Neural crest cell (in vitro differentiated cells): ENCODE measurements around the gene MUC13. TPM values are rescaled to one million over a fixed set of nuclear protein-coding genes. Genes with fewer than 3 reads are reported as not detected.

Experiments
- DNase-seq: peaks from one replicate; pipeline ENCODE4 v3.0.0; 2021; ENCODE audit warnings: low read depth, mixed read lengths, low spot score
- H3K27ac Mint-ChIP-seq: one replicate; pipeline ENCODE4 v1.8.0; 2021; ENCODE audit warnings: mild to moderate bottlenecking, mixed read lengths; ENCODE audit not compliant: unreplicated experiment
- H3K27me3 Mint-ChIP-seq: 2 replicates; pipeline ENCODE4 v1.8.0; 2021; ENCODE audit warnings: low read depth, mild to moderate bottlenecking, mixed read lengths
- H3K36me3 Mint-ChIP-seq: 2 replicates; pipeline ENCODE4 v1.8.0; 2021; ENCODE audit warnings: low read depth, mild to moderate bottlenecking, mixed read lengths
- H3K4me1 Mint-ChIP-seq: 2 replicates; pipeline ENCODE4 v1.8.0; 2021; ENCODE audit warnings: mixed read lengths
- H3K4me3 Mint-ChIP-seq: one replicate; pipeline ENCODE4 v1.8.0; 2021; ENCODE audit warnings: mild to moderate bottlenecking, mixed read lengths
- H3K9me3 Mint-ChIP-seq: 2 replicates; pipeline ENCODE4 v1.8.0; 2021; ENCODE audit warnings: mixed read lengths
- total RNA-seq: library from RNA; stranded (reverse); gene quantifications from 2 replicates; pipeline ENCODE4 v1.2.1, GENCODE V29; 2021
- TF ChIP-seq, protein P1 (sequence below): fragments of 200-600 bp; sonication (generic); conservative IDR thresholded peaks from 2 replicates; pipeline ENCODE4 v1.5.0; 2021; ENCODE audit warnings: antibody characterized with exemption, mild to moderate bottlenecking

Gene MUC13
- total RNA-seq, 1 donor from 2014 or later: not detected

DNA sequence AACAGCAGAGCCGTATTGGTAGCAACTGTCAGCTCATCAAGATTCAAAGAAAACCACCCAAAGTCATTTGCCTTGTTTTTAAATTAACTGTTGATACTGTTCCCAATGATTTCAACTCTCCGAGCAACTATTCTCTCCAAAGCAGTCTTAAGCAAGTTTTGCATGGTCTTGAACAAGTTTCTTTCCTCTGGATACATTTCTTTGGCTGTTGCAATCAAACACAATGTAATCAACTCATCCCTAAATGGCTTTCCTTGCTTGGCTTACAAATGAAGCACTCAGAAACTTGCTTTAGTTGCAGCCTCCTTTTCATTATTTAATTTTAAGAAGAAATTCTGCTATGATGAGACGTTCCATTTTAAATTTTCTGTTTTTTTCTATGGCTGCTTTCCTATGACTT, 15.5 kb upstream of the MUC13 start:
- H3K27ac Mint-ChIP-seq: no peak overlapping the region
- no peak overlapping the region for H3K4me3 Mint-ChIP-seq
- TF ChIP-seq, protein P1, sequence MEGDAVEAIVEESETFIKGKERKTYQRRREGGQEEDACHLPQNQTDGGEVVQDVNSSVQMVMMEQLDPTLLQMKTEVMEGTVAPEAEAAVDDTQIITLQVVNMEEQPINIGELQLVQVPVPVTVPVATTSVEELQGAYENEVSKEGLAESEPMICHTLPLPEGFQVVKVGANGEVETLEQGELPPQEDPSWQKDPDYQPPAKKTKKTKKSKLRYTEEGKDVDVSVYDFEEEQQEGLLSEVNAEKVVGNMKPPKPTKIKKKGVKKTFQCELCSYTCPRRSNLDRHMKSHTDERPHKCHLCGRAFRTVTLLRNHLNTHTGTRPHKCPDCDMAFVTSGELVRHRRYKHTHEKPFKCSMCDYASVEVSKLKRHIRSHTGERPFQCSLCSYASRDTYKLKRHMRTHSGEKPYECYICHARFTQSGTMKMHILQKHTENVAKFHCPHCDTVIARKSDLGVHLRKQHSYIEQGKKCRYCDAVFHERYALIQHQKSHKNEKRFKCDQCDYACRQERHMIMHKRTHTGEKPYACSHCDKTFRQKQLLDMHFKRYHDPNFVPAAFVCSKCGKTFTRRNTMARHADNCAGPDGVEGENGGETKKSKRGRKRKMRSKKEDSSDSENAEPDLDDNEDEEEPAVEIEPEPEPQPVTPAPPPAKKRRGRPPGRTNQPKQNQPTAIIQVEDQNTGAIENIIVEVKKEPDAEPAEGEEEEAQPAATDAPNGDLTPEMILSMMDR: no peak
- no peak for DNase-seq
- H3K27me3 Mint-ChIP-seq: no peaks in the 10 kb centered on the region
- peaks cover 5% of the 10 kb centered on the region for H3K9me3 Mint-ChIP-seq
- H3K4me1 Mint-ChIP-seq: peaks cover 16% of the 10 kb centered on the region
- H3K36me3 Mint-ChIP-seq: no peaks in the 10 kb centered on the region

DNA sequence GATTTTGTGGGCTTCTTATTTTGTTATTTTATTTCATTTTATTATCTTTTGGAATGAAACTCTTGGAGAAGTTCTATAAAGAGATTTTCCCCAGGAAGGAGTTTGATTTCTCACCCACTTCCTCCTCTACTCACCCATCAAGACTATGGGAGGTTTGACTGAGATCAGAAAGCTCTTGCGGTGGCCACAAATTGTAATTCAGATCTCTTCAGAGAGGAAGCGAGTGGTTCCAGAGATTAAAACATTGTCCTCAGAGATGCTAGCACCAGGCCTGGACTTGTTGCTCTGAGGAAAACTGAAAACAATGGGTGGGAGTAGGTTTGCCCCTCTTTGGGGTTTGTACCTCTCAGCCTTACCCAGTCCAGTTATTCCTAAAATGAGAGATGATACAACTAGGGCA, 8.1 kb upstream of the MUC13 start:
- no peaks in the 10 kb centered on the region for H3K9me3 Mint-ChIP-seq
- TF ChIP-seq, protein P1: no peak
- no peaks in the 10 kb centered on the region for H3K27me3 Mint-ChIP-seq
- H3K27ac Mint-ChIP-seq: no peak overlapping the region
- H3K36me3 Mint-ChIP-seq: no peaks in the 10 kb centered on the region
- H3K4me1 Mint-ChIP-seq: no peaks in the 10 kb centered on the region
- no peak overlapping the region for H3K4me3 Mint-ChIP-seq
- DNase-seq: no peak

DNA sequence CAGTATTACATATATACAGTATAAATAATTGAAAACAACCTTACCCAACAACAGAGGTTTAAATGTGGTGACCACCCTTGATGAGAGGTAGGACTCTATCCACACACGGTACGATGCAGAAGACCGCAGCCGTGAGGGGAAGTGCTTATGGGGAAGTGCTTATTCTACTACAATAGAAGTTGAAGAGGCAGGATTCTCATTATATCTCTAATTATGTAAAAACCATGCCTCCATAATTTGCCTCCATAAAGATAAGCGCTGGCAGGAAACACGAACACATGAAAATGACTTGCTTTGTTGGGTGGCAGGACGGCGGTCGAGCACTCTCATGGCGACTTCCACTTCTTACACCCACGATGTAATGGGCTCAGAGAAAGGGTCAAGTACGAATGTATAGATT, 7.2 kb upstream of the MUC13 start:
- Mint-ChIP-seq H3K27me3 (no peaks in the 10 kb centered on the region), H3K4me3 (no peak overlapping the region), H3K9me3 (peaks cover 3% of the 10 kb centered on the region), H3K36me3 (no peaks in the 10 kb centered on the region), H3K4me1 (no peaks in the 10 kb centered on the region), H3K27ac (no peak overlapping the region)
- no peak for DNase-seq
- TF ChIP-seq, protein P1: no peak

DNA sequence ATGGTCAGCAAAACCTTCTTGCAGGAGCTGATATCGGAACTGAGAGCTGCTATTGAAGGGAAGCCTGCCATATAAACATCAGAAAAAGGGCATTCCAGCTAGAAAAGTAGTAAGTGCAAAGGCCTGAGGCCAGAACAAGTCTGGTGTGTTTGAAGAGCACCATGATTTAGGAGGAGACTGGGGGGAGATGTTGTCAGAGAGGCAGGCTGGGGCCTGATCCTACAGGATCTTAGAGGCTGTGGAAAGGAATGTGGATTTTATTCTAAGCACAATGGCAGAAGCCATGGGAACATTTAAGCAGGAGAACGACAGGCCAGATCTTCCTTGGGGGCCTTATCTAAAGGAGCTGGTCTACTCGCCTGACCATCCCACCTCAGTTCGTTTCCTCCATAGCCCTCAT, 5.1 kb upstream of the MUC13 start:
- TF ChIP-seq, protein P1: no peak
- peaks cover 7% of the 10 kb centered on the region for H3K9me3 Mint-ChIP-seq
- peaks cover 6% of the 10 kb centered on the region for H3K4me1 Mint-ChIP-seq
- H3K4me3 Mint-ChIP-seq: no peak overlapping the region
- no peaks in the 10 kb centered on the region for H3K36me3 Mint-ChIP-seq
- no peak overlapping the region for H3K27ac Mint-ChIP-seq
- DNase-seq: no peak
- H3K27me3 Mint-ChIP-seq: no peaks in the 10 kb centered on the region

DNA sequence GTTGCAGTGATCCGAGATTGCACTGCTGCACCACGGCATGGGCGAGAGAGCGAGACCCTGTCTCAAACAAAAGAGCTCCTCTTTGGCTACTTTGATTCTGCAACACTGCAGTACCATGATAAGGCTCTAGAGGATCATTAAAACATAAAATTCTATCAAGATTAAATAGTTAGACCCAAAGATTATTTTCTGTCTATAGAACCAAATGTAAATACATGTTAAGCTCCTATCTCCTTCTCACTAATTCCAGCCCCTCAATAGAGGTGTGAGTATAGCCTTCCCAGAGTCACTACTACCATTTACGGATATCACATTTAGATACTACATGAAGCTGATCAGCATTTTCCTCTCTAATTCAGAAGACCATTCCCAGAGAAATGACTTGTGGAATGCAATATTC, 4.3 kb upstream of the MUC13 start:
- no peak overlapping the region for H3K4me3 Mint-ChIP-seq
- H3K36me3 Mint-ChIP-seq: no peaks in the 10 kb centered on the region
- no peak for DNase-seq
- H3K4me1 Mint-ChIP-seq: peaks cover 6% of the 10 kb centered on the region
- no peaks in the 10 kb centered on the region for H3K27me3 Mint-ChIP-seq
- TF ChIP-seq, protein P1: no peak
- H3K27ac Mint-ChIP-seq: no peak overlapping the region
- H3K9me3 Mint-ChIP-seq: peaks cover 7% of the 10 kb centered on the region

DNA sequence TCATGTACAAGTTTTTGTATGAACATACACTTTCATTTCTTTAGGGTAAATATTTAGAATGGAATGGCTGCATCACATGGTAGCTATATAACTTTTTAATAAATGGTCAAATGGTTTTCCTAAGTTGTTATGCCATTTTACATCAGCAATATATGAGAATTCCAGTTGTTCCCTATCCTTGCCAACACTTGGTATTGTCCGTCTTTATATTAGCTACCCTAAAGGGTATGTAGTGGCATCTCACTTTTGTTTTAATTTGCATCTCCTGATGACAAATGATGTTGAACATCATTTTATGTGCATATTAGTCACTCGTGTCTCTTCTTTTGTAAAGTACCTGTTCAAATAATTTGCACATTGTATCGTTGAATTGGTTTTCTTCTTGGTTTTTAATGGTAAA, 2.5 kb upstream of the MUC13 start:
- no peaks in the 10 kb centered on the region for H3K27me3 Mint-ChIP-seq
- TF ChIP-seq, protein P1: no peak

More for the DNA sequence above, 2.5 kb upstream of the MUC13 start:
- DNase-seq: no peak
- H3K9me3 Mint-ChIP-seq: peaks cover 7% of the 10 kb centered on the region
- no peak overlapping the region for H3K27ac Mint-ChIP-seq
- no peak overlapping the region for H3K4me3 Mint-ChIP-seq
- no peaks in the 10 kb centered on the region for H3K36me3 Mint-ChIP-seq
- peaks cover 6% of the 10 kb centered on the region for H3K4me1 Mint-ChIP-seq
